ENCODE results near the gene ZCCHC9. TPM values are rescaled to one million over a fixed set of nuclear protein-coding genes. Genes with fewer than 3 reads are reported as not detected.

Gene ZCCHC9, protein sequence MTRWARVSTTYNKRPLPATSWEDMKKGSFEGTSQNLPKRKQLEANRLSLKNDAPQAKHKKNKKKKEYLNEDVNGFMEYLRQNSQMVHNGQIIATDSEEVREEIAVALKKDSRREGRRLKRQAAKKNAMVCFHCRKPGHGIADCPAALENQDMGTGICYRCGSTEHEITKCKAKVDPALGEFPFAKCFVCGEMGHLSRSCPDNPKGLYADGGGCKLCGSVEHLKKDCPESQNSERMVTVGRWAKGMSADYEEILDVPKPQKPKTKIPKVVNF
- total RNA-seq: 56.4 and 67.2 TPM in 2 replicates

GRCh38 chr5:81301271-81302015, at the start of gene ZCCHC9:
TSS of gene ZCCHC9 (plus strand) at chr5:81301587. CDS start at chr5:81304758, 3,171 bp downstream.

Other genes starting within 250 kb of the ZCCHC9 start
- gene CKMT2, start 68.3 kb upstream of the ZCCHC9 start, total RNA-seq: 8.6 and 25.2 TPM in 2 replicates
- 0.37 and 0.89 TPM in 2 replicates for gene ACOT12, start 92.5 kb downstream of the ZCCHC9 start, total RNA-seq